Activated CD4-positive, CD25-positive, alpha-beta regulatory T cell treated with anti-CD3 and anti-CD28 coated beads, Interleukin-2, amount 50 U/mL, for 72 hours (primary cell): Measurements from ENCODE around the gene ZDHHC14.

Source experiments
- DNase-seq: peaks from one replicate; pipeline ENCODE4 v3.0.0; 2021

ZDHHC14 gene

DNA sequence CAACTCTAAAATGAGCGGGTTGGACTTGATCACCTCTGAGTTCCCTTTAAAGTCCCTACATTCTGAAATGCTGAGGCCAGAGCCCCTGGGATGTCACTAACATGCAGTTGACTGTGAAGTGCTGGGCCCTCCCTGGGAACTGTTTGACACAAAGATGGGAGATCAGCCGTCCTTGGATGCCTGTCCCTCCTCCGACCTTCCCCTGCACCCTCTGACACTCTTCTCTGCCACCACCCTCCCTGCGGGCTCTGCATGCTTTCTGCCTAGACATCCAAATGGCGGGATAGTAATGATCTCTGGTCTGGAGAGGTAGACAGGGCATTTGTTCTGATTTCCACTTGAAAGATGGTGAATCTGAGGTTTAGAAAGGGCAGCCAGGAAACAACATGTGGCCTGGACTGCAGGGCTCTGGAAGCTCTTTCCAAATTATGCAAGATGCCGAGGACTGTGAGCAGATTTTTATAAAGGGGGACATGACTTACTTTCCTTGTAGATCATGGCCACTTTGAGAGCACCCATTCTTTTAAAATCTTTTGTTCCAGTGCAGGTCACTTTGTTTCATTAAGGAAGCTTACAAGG is 113.2 kb downstream of the ZDHHC14 start:
- DNase-seq = no peak

DNA sequence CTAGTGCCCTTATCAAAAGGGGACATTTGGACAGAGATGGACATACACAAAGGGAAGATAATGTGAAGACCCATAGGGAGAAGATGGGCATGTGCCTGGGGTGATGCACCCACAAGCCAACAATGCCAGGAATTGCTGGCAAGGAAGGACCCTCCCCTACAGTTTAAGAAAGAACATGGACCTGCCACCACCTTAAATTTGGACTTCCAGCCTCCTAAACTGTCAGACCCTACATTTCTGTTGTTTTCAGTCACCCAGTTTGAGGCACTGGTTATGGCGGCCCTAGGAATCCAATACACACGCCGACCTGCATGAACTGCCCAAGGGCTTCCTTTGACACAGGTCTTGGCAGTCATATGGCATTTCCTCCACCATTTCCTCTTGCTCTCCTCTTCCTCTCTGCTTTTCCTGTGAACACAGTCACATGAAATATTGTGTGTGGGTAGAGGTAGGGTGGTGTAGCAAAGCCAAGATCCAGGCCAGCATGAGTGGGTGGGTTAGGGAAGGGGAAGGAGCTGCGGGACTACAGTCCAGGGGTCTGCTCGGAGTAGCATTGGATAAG is 115.6 kb downstream of the ZDHHC14 start:
- DNase-seq = no peak

DNA sequence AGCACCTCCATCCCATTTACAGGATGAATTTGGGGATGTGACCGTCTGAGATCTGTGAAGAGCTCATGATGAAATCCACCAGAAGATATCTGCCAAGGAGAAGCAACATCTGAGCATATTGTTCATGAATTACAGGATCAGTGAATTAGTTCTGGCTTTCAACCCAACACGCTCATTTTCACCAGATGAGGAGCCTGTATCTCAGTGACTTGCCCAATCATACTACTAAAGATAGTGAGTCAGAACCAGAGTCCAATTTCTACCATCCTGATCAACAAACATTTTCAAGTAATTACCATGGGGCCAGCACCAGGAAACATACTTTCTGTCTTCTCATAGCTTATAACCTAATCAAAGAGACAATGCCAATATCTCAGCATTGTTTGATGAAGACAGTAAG is 116.6 kb downstream of the ZDHHC14 start:
- no peak for DNase-seq

DNA sequence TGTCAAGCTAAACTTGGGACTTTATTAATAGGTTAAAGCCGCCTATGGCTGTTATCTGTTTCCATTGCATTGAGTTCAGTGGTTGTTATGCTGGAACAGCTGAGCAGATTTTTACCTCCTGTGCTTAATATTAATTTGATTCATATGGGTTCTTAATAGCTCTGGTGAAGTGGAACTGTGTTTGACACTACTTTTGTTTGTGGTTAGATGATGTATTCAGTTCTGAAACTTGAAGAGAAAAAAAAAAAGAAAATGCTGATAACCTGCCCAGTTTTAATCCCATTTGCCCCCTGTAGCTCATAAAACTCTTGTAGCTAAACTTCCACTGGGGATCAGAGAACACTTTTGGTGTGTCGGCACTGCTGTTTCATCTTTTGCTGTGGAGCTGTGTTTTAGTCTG is 117.8 kb downstream of the ZDHHC14 start:
- DNase-seq = no peak

DNA sequence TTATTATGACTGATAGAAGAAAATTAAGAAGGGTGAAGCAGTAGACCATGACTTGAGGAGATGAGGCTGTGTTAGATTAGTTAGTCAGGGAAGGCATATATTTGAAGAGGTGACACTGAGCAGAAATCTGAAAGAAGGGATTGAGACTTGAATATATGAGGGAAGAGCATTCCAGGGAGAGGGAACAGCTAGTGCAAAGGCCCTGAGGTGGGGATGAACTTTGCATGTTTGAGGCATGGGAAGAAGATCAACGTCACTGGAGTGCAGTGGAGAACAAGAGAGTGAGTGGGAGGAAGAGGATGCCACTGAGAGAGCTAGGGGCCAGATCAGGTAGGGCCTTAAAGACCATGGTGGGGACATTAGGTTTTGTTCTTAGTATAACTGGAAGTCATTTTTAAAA is 119.0 kb downstream of the ZDHHC14 start:
- no peak for DNase-seq

DNA sequence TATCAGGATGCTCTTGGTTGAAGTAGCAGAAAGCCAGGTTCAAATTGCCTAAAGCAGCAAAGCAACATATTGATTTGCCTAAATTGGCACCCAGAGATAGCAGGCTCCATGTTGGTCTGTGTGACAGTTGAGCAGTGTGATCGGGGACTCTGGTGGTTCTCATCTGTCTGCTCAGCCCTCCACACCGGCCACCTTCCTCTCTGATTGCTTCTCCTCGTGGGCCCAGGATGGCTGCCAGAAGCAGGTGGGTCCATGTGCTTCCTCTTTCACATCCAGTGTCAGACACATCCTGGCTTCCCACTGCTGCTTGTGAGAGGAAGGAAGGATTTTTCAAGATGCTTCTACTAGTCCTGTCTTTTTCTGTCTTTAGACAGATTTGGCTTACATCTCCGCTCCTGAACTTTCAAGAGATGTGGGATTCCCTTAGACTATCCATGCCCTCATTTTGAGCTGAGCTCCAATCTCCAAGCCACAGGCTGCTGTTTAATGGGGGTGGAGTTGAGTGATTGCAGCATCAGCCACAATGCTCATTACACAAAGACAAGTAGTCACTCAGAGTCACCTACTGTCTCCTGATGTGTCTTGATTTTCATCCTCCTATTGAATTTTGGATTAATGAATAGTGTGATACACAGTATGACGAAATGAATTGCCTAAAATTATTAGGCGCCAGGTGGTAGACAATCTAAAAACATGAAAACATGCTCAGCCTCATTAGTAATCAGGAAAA is 122.2 kb downstream of the ZDHHC14 start:
- no peak for DNase-seq

DNA sequence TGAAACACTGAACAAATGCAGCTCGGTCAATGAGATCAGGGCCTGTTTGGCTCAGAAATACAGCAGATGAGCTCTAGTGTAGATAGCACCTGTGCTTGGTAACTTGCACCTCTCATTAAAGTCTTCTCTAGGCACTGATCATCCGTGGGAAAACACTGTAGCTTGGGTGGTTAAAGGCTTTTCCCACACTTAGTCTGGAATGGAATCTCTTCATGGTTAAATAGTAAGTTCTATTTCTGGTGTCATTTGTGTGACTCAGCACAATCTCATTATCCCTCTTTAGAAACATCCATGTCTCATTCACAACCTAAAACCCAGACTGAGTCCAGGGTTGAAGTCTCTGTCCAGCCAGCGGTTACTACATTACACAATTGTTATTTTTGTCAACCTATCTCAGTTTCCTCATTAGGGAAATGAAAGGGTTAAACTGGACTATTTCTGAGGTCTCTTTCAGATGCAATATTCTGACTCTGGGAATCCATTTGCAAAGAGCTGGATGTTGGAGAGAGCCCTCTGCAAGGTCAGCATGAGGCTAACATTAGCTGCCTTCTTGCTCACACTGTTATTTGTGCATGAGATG is 125.0 kb downstream of the ZDHHC14 start:
- no peak for DNase-seq

DNA sequence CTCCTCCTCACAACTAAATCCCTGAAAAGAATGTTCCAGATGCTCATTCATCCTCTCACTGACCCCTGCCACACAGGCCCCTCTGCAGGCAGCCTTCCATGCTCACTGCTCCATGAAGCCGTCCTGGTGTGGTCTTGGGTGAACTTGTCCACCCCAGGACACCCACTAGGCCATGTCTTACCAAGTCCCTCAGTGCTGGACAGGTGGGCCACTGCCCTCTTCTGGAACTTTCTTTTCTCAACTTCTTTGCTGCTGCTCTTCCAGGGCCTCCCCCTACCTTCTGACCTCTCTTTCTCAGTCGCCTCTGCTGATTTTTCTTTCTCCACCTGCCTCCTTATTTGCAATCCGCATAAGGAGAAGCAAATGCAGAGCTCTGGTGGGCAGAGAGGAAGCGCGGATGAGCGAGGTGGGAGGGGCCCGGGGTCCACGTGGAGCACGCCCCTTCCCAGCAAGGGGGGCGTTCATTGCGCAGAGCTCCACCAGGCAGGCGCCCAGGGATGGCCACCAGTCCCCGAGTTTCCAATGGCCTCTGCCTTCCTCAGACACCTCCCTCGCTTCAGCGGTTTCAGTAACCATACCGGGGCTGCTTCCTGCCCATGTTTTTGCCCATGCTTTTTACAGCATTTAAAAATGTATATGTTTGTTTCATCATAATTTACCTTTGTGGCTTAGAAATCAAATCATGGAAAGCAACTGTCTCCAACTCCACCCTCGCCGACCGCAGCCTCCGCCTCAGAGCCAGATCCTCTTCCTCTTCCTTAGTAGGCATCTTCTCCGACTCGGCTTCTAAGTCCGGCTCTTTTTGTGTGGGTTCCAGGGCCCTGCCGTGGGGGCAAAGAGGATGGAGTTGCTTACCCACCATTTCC is 129.6 kb downstream of the ZDHHC14 start:
- DNase-seq = no peak

DNA sequence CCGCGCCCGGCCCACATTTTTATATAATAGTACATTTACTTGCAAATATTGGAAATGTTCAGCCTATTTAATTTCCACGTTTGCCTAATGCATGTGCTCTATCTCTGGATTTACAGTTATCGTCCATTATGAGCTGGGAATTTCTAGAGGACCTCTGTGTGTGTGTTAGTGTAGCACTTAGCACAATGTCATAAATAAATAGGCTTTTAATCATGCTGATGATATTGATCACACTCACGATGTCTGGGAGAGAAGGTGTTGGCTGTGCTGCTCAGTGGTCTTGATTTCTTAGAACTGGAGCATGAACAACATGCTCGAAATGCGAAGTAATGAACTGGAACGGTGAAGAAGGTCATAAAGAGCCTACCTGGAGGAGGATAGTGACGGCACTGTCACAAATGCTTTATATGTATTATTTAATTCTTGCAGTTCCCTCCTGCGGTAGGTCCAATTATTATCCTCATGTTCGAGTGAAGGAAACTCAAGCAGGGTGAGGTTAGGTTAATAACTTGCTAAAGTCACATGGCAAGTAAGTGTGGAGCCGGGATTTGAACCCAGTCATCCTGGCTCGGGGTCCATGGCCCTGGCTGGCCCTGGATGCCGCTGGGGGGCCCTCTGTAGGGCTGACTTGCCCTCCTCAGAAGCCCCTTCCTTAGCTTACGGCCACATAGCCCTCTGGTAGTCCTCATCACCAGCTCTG is 130.8 kb downstream of the ZDHHC14 start:
- DNase-seq = no peak

DNA sequence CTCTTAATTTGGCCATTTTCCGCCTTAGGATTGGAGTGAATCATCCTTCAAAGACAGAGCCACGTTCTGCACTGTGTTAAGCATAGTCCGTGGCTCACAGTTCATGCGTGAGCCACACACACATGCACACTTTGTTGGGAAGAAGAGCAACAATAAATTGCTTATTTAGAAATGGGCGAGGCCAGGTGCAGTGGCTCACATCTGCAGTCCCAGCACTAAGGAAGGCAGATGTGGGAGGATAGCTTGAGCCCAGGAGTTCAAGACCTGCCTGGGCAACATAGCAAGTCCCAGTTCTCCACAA is 131.3 kb downstream of the ZDHHC14 start:
- no peak for DNase-seq

DNA sequence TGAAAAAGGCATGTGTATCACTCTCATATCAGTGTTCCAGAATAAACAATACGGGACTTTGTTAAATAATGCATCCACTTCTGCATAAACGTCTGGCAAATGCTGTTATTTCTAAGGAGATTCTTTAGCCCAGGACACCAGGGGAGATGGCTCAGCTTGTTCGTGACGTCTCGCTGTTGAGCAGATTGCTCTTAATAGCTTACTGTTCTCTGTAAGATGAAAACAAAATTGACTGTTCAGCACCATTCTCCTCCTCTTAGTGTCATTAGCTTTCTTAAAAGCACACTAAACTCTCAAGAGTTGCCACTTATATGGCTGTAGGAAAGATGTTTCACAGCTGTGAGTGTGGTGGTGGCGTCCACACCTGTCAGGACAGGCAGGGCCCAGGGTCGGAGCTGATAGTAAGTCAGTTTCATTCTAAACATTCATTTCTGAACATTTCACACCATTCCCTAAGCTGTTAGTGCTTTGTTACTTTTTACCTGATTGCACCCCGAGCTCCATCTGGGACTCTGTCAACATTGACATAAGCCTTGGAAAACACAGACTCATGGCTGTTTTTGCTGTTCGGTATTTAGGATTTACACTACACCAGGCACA is 132.1 kb downstream of the ZDHHC14 start:
- DNase-seq = no peak

DNA sequence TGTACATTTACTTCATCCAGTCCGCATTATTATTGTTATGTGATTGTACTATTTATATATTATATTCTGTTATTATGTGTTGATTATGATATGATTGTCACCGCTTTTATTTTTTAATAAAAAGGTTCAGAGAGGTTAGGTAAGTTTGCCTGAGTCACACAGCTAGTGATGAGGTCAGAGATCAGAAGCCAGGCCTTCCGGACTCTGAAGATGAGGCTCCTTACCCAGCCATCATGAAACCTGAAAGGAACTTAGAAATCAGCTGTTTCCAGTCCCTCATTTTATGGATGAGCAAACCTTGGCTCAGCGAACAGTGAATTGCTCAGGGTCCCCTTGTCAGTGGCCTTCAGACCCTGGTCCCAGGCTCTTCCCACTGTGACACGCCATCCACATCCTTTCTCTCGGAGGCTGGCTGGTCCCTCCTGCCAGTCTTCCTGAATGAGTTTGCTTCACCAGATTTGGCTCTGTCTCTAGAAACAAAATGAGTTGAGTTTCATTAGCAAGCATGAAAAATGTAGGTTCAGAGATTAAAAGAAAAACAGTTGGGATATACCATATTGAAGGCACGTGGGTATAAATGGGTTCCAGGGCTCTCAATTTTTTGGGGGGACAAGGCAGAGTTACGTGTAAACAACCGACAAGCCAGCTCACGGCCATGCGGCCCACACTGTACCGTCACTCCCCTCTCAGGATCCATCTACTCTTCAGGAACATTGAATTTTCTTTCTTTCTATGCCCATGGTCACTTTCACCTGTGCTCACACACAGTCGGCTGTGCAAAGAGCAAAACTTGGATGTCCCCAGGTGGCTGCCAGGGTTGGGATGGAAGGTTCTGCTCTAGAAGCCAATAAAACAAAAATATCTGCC is 132.9 kb downstream of the ZDHHC14 start:
- DNase-seq = no peak

DNA sequence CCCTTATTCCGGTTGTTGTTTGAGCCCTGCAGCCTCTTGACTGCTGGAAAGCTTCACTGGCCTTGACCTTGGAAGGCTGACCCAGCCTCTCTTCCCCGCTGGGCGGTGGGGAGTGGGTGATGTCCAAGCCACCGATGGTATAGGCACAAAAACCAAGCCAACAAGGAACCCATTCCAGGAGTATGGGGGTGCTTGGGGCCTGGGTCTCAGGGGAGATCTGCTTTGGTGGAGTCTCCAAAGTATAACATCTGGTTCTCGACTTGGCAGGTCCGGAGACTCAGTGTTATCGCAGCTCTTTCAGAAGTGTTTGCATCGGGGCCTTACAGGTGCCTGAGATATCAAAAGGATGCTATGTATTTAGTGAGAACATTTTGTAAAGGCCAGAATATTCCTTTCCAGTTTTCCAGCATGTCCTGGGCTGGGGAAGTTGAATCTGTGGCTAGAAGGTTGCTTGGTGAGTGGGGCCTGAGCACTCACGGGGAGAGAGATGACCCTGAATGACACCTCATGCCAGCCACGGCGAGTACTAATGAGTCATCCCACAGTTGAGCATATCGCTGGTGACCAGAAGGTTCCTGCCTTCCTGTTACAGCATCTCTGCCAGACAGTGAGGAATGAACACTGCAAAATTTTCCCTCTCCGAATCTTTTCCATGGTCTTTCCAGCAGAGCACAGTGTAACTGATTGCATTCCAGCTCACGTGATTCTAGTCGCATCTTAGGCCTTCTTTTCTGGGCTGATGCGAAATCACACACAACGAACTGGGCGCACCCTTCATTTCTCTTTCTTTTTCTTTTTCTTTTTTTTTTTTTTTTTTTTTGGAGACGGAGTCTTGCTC is 133.9 kb downstream of the ZDHHC14 start:
- DNase-seq = no peak

DNA sequence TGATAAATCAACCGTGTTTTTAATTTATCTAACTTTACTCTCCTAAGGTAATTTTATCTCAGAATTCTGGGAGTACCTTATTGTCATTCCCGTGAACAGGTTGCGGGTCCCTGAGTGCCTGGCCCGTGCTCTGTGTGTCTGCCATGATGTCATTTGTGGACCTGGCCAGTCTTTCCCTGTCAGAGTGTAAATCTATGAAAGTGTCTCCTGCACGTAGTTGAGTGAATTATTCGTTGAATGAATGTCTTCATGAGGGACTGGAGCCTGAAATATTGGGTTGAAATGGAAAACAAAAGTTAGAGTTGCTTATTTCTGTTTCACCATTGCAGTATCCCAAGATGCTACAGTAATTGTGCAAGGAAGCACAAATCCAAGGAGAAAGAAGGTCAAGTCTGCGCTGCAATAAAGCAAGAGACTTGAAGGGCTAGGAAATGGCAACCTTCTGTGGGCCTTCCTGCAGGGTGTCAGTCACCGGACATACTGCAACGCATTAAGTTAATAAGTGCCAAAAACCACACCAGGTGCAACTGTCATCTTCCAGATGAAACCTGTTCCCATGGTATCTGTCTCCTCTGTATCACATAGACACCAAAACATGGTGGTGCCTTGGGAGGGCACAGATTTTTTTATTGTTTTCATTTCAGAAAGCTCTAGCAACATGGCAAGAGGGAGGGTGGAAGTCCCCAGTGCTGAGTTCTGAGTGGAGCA is 135.5 kb downstream of the ZDHHC14 start:
- DNase-seq = no peak

DNA sequence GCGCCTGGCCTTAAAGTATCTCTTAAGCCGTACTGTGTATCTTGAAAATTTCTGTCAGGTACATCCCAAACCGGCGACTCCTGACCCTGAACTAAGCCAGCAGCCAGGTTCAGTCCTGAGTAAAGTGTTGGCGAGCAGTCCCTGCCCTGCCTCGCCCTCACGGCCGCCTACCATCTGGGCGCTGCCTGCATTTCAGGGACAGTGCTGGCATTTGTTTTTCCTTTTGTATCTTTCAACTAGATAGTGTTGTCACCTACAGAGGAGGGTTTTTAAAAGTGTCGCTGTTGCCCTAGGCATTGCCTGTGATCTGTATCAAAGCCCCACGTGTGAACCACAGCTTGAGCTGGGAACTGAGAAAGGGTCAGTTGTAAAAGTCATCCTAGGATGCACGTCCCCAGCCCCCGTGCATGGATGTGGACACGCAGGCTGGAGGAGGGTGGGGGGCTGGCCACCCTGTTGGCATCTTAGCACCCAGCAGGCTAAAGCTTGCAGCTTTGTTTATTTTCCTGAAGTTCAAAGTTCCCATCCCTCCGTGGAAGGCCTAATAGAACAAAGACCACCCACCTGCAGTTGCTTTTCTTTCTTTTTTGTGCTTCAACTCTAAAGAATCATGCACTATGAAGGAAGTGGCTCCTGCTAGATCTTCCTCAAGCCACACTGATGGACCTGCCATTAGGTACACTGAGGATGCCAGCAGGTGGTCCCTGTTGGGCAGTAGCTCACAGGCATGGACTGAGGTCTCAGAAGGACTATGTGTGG is 136.8 kb downstream of the ZDHHC14 start:
- DNase-seq = no peak

DNA sequence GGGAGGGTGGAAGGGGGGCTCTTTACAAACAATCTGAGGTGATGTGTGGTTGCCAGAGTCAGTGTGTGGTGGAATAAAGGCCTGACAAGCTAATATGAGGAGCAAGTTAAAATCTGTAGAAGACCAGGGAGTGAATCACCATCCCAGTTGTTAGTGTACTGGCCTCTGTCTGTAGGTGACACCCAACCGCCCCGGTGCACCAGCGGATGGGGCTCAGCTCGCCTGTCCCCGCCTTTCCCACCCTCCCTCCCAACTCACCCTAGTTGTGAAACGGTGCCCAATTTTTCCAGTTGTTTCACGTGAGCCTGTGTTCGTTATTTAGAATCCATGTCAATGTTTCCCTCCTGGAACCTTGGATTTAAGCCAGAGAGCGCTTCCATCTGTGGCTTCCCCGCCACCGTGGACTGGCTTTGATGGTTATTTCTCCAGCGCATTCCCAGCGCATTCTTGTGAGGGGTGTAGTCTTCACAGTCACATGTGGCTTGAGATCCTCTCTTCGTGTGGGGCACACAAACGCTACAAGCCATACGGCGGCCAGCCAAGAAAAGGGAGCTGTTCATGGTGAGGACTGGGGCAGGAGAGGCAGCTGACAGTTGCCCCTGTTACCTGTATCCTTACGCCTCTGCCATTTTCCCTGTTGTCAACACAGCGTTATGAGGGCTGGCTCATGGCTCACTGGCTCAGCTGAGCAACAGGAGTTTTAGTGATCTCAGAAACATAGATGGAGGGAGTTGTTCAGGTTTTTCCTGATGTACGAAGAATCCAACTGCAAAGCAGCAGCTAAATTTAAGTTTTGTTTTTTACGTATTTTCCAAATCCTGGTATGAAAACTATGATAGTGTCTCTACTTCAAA is 137.6 kb downstream of the ZDHHC14 start:
- no peak for DNase-seq

DNA sequence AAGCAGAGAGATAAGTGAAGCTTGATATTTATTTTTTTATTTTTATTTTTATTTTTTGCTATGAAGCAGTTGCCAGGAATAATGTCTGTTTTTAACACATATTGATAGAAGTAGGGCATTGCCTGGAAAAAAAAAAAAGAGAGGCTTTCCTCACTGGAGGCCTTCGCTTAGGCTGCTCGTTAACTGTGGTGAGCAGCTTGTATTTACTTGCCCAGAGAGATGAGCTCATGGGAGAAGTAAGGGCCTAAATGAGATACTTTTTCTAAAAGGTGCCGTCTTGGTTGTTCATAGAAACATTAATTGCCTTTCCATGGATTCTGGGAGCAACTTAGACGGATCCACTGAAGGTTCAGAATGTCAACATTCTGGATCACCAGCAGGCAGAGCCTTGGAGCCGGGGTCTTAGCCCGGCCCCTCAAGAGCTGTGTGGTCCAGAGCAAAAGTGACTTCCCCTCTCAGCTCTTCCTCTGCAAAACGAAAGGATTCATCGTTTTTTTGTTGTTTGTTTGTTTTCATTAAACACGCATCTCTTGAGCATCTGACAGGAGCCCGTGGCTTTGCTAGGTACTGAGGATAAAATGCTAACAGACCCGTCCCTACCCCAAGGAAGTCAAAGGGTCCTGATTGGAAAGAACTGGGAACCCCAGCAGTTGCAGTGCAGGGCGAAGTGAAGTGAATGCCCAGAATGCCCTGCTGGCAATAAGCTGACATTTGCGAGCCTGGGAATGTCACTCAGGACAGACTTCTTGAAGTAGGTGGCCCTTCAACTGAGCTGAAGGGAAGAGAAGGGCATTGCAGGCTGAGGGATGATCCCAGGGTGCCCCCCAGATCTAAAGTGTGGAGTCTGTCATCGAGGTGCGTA is 138.5 kb downstream of the ZDHHC14 start:
- DNase-seq = no peak
